H1 (cell line): ENCODE measurements around the gene CACNA1G. TPM values are rescaled to one million over a fixed set of nuclear protein-coding genes. Genes with fewer than 3 reads are reported as not detected.
A peak's percentile ranks its signal among the peaks of the same experiment; 100 is the strongest.

Experiments used
- CTCF ChIA-PET: fragments of 300-600 bp; sonication (Branson Sonifier 250); formaldehyde crosslinking; loops from one replicate; lab custom pipeline; 2021; ENCODE audit not compliant: partially characterized antibody; lab: Charles Lee
- POLR2A ChIA-PET: fragments of 300-600 bp; sonication (Branson Sonifier 250); formaldehyde crosslinking; loops from one replicate; lab custom pipeline; 2021; ENCODE audit warnings: inconsistent platforms; ENCODE audit not compliant: partially characterized antibody; lab: Charles Lee
- DNase-seq, 2 experiments: peaks; one replicate each; pipeline versions ENCODE4 v3.0.0 to v3.0.0-alpha.2; 2010 to 2022; ENCODE audit warnings: low spot score in 2 of 2, low read depth in 1 of 2, mixed read lengths in 1 of 2
- FAIRE-seq: peaks from 2 replicates; lab custom pipeline; 2011; peaks lifted over from hg19 to GRCh38; lab: Jason Lieb, UNC
- H2AFZ ChIP-seq: 2 replicates; pipeline ENCODE4 v1.8.1; 2012; ENCODE audit warnings: low read length, inconsistent platforms
- H2AK5ac ChIP-seq: 2 replicates; pipeline ENCODE4 v1.6.1; 2013; ENCODE audit warnings: low read depth, low read length
- H2BK120ac ChIP-seq: replicated peaks from 2 replicates; pipeline ENCODE3; 2013; ENCODE audit warnings: low read depth, low read length, inconsistent platforms
- H2BK12ac ChIP-seq: 2 replicates; pipeline ENCODE4 v1.6.1; 2013; ENCODE audit warnings: low read depth, low read length
- H2BK15ac ChIP-seq: 2 replicates; pipeline ENCODE4 v1.6.1; 2013; ENCODE audit warnings: low read length
- H2BK20ac ChIP-seq: 2 replicates; pipeline ENCODE4 v1.6.1; 2013; ENCODE audit warnings: low read length
- H2BK5ac ChIP-seq: 2 replicates; pipeline ENCODE4 v1.6.1; 2013; ENCODE audit warnings: low read depth, low read length
- H3K14ac ChIP-seq: 2 replicates; pipeline ENCODE4 v1.6.1; 2013; ENCODE audit warnings: inconsistent platforms; ENCODE audit not compliant: insufficient read length
- H3K18ac ChIP-seq: 2 replicates; pipeline ENCODE4 v1.6.1; 2013; ENCODE audit warnings: low read length; ENCODE audit errors: extremely low read depth
- H3K23ac ChIP-seq: 2 replicates; pipeline ENCODE4 v1.6.1; 2013; ENCODE audit warnings: inconsistent platforms; ENCODE audit not compliant: insufficient read length
- H3K23me2 ChIP-seq: 2 replicates; pipeline ENCODE4 v1.6.1; 2013; ENCODE audit warnings: low read depth, low read length
- H3K27ac ChIP-seq: 2 replicates; pipeline ENCODE4 v1.6.1; 2011; ENCODE audit warnings: low read depth, low read length, inconsistent platforms
- H3K27me3 ChIP-seq, 4 experiments: replicated peaks in 1 of 4; 1 replicate in 1 of 4; 2 replicates in 3 of 4; pipeline versions ENCODE4 v1.6.1 to v1.8.1; 2011 to 2013; ENCODE audit warnings: low read length in 3 of 4, mild to moderate bottlenecking in 3 of 4, inconsistent platforms in 2 of 4, mixed read lengths in 2 of 4, moderate library complexity in 1 of 4; ENCODE audit not compliant: control insufficient read depth in 3 of 4, insufficient read depth in 3 of 4; ENCODE audit errors: extremely low read depth in 1 of 4
- H3K36me3 ChIP-seq, 4 experiments: 2 replicates each; pipeline versions ENCODE4 v1.6.1 to v1.8.1; 2011 to 2013; ENCODE audit warnings: mild to moderate bottlenecking in 4 of 4, low read length in 3 of 4, moderate library complexity in 2 of 4, control low read depth in 1 of 4, inconsistent platforms in 1 of 4; ENCODE audit not compliant: insufficient read depth in 4 of 4, control insufficient read depth in 2 of 4
- H3K4ac ChIP-seq: replicated peaks from 2 replicates; pipeline ENCODE3; 2013; ENCODE audit warnings: low read length, low read depth, mixed read lengths, inconsistent platforms; ENCODE audit not compliant: insufficient read length
- H3K4me1 ChIP-seq, 4 experiments: replicated peaks in 1 of 4; 1 replicate in 1 of 4; 2 replicates in 3 of 4; pipeline versions ENCODE4 v1.6.1 to v1.8.1; 2011 to 2013; ENCODE audit warnings: low read length in 3 of 4, inconsistent platforms in 2 of 4, mixed read lengths in 1 of 4; ENCODE audit not compliant: insufficient read depth in 4 of 4, control insufficient read depth in 3 of 4
- H3K4me2 ChIP-seq, 2 experiments: 2 replicates each; pipeline versions ENCODE4 v1.6.1 to v1.8.1; 2011 to 2013; ENCODE audit warnings: low read depth in 2 of 2, low read length in 2 of 2, control low read depth in 1 of 2, inconsistent platforms in 1 of 2, mild to moderate bottlenecking in 1 of 2; ENCODE audit not compliant: insufficient read depth in 1 of 2
- H3K4me3 ChIP-seq, 4 experiments: fragments of 200-600, 300-600 bp in 1 of 4; sonication (generic), shearing (Covaris generic), sonication (Bioruptor Twin) in 1 of 4; 2 replicates each; pipeline versions ENCODE4 v1.5.1 to v1.8.1; 2011 to 2016; ENCODE audit warnings: low read length in 4 of 4, low read depth in 3 of 4, control low read depth in 2 of 4, inconsistent platforms in 2 of 4, mild to moderate bottlenecking in 2 of 4, mixed read lengths in 1 of 4, moderate library complexity in 1 of 4; ENCODE audit not compliant: insufficient read depth in 2 of 4; ENCODE audit errors: extremely low read depth in 1 of 4
- H3K56ac ChIP-seq: replicated peaks from 2 replicates; pipeline ENCODE3; 2013; ENCODE audit warnings: low read depth, mild to moderate bottlenecking, mixed read lengths, low read length, inconsistent platforms; ENCODE audit not compliant: insufficient read length
- H3K79me1 ChIP-seq: 2 replicates; pipeline ENCODE4 v1.6.1; 2013; ENCODE audit warnings: low read depth, low read length, control low read depth
- H3K79me2 ChIP-seq, 2 experiments: 2 replicates each; pipeline versions ENCODE4 v1.6.1 to v1.8.1; 2012 to 2013; ENCODE audit warnings: low read length in 2 of 2, mild to moderate bottlenecking in 2 of 2, inconsistent platforms in 1 of 2; ENCODE audit not compliant: insufficient read depth in 2 of 2, control insufficient read depth in 1 of 2
- H3K9ac ChIP-seq, 4 experiments: replicated peaks in 1 of 4; 1 replicate in 1 of 4; 2 replicates in 3 of 4; pipeline versions ENCODE4 v1.6.1 to v1.8.1; 2011 to 2013; ENCODE audit warnings: low read depth in 3 of 4, low read length in 3 of 4, control low read depth in 2 of 4, mild to moderate bottlenecking in 2 of 4, moderate library complexity in 2 of 4, inconsistent platforms in 1 of 4; ENCODE audit errors: extremely low read depth in 1 of 4
- H3K9me3 ChIP-seq, 2 experiments: 2 replicates each; pipeline versions ENCODE4 v1.6.1 to v1.8.1; 2012 to 2013; ENCODE audit warnings: mild to moderate bottlenecking in 2 of 2, moderate library complexity in 2 of 2, control low read depth in 1 of 2, inconsistent platforms in 1 of 2, low read depth in 1 of 2, low read length in 1 of 2, mixed read lengths in 1 of 2; ENCODE audit not compliant: insufficient read depth in 2 of 2
- H4K20me1 ChIP-seq, 2 experiments: replicated peaks in 1 of 2; 2 replicates each; pipeline versions ENCODE3 to v1.8.1; 2011 to 2013; ENCODE audit warnings: inconsistent platforms in 2 of 2, low read length in 2 of 2, mild to moderate bottlenecking in 1 of 2; ENCODE audit not compliant: insufficient read depth in 2 of 2, control insufficient read depth in 1 of 2
- H4K5ac ChIP-seq: 2 replicates; pipeline ENCODE4 v1.6.1; 2013; ENCODE audit warnings: low read length, low read depth, mixed read lengths, inconsistent platforms; ENCODE audit not compliant: insufficient read length
- H4K8ac ChIP-seq: 2 replicates; pipeline ENCODE4 v1.8.0; 2013; ENCODE audit warnings: mild to moderate bottlenecking, moderate library complexity, low read length, inconsistent platforms; ENCODE audit not compliant: insufficient read depth; ENCODE audit errors: extremely low read depth
- H4K91ac ChIP-seq: replicated peaks from 2 replicates; pipeline ENCODE3; 2013; ENCODE audit warnings: low read length, mixed read lengths, inconsistent platforms; ENCODE audit not compliant: insufficient read length
- CHD1 ChIP-seq: IDR thresholded peaks from 2 replicates; pipeline ENCODE4 v1.6.1; 2012; ENCODE audit warnings: low read depth, low read length, improper control_type of control experiment
- CHD2 ChIP-seq: IDR thresholded peaks from 2 replicates; pipeline ENCODE4 v1.6.1; 2012; ENCODE audit warnings: low read length, improper control_type of control experiment
- EZH2 ChIP-seq: fragments of 200-600 bp; sonication (generic); IDR thresholded peaks from 2 replicates; pipeline ENCODE4 v1.7.1; 2012; ENCODE audit warnings: low read depth, mild to moderate bottlenecking, moderate library complexity, low read length, inconsistent platforms; ENCODE audit not compliant: severe bottlenecking
- POU5F1 ChIP-seq: IDR thresholded peaks from 2 replicates; pipeline ENCODE4 v1.6.1; 2011; ENCODE audit warnings: low read depth, mild to moderate bottlenecking, low read length, moderate library complexity
- RNF2 ChIP-seq: fragments of 200-900, 300-1000 bp; sonication (generic); IDR thresholded peaks from 2 replicates; pipeline ENCODE4 v1.7.1; 2016; ENCODE audit warnings: borderline replicate concordance, low read depth, mild to moderate bottlenecking, antibody characterized with exemption, low read length; ENCODE audit not compliant: poor library complexity, severe bottlenecking; ENCODE audit errors: missing control alignments
- SP2 ChIP-seq: IDR thresholded peaks from 2 replicates; pipeline ENCODE4 v1.6.1; 2012; ENCODE audit warnings: mild to moderate bottlenecking, low read length, inconsistent platforms
- TAF1 ChIP-seq: IDR thresholded peaks from 2 replicates; pipeline ENCODE4 v1.6.1; 2011; ENCODE audit warnings: mild to moderate bottlenecking, low read depth, low read length
- WGBS, 2 experiments: shearing (Covaris generic) in 1 of 2; methylation state at CpG; one replicate each; pipeline versions ENCODE4 v1.1.6 to v1.1.7; 2013 to 2015; ENCODE audit warnings: low lambda C conversion rate in 2 of 2, mixed read lengths in 2 of 2, inconsistent platforms in 1 of 2, low coverage in 1 of 2, missing lambda C conversion rate in 1 of 2; ENCODE audit not compliant: insufficient replicate concordance in 2 of 2, insufficient coverage in 1 of 2, insufficient read length in 1 of 2; ENCODE audit errors: extremely low coverage in 1 of 2, missing lambda C conversion rate in 1 of 2; 5-methylcytosine and 5-hydroxymethylcytosine counted together
- polyA plus RNA-seq, 7 experiments: library from polyadenylated mRNA; depleted of rRNA in 3 of 7; stranded (reverse) in 5 of 7; unstranded in 2 of 7; fragments of >200 nt in 5 of 7; fragments of 200-250 nt in 2 of 7; gene quantifications; 1 replicate in 5 of 7; 2 replicates in 1 of 7; 4 replicates in 1 of 7; pipeline versions ENCODE4 v1.2.1 to v1.2.3, GENCODE V29; 2011 to 2013; ENCODE audit warnings: missing spikeins in 2 of 7, mixed read lengths in 2 of 7
- total RNA-seq: library from RNA; stranded (reverse); fragmentation: NEBNext Ultra II Directional; extraction: Animal tissue kit (Norgen Biotek cat#: 25700); gene quantifications from 2 replicates; pipeline ENCODE4 v1.2.1, GENCODE V29; 2021

Gene CACNA1G
- total and polyA plus RNA-seq, 2 of the 8 experiments (the other 6 are each of a cell fraction or from before 2014, with no cell fraction given), result 2.9 to 4.9 TPM

GRCh38 chr17:50547736-50548083, 12.8 kb upstream of the CACNA1G start:
- H4K5ac ChIP-seq, result no peak overlapping the region
- DNase-seq (no peak), FAIRE-seq (no peak)
- H2BK20ac ChIP-seq, result no peak overlapping the region
- peak overlapping the region; percentile 46 to 75 for H3K4me2 ChIP-seq
- ChIA-PET CTCF (interaction anchor here (0.6 to 12.4 kb wide), 11 partner anchors 9 to 957 kb away, joined by 3 to 404 read pairs (median 4); no protein-coding TSS in a partner anchor), POLR2A (interaction anchor here (1.0 to 2.1 kb wide), 5 partner anchors 10 to 78 kb away, joined by 3 to 10 read pairs (median 5); partner anchors contain the start of genes CACNA1G and EPN3)
- H2BK120ac ChIP-seq, result no peak overlapping the region
- no peak overlapping the region for H3K4ac ChIP-seq
- H3K79me2 ChIP-seq, result no peaks in the 10 kb centered on the region
- 0 out of 2 replicates have a peak overlapping the region, but pooled peaks have one; percentile 47 for H2BK5ac ChIP-seq
- H3K18ac ChIP-seq, result 0 out of 2 replicates have a peak overlapping the region, but pooled peaks have one; percentile 95
- H4K8ac ChIP-seq, result no peak overlapping the region; the same call in 1 of the 2 replicates
- H3K14ac ChIP-seq, result no peak overlapping the region
- H3K56ac ChIP-seq, result no peak overlapping the region
- no peaks in the 10 kb centered on the region for H3K27me3 ChIP-seq
- TF ChIP-seq SP2, result no peak
- TF ChIP-seq RNF2, result no peak
- TF ChIP-seq CHD2, result no peak
- no peak for TF ChIP-seq CHD1
- TF ChIP-seq EZH2, result no peak
- no peak for TF ChIP-seq TAF1
- TF ChIP-seq POU5F1, result no peak
- no peaks in the 10 kb centered on the region for H4K20me1 ChIP-seq
- H3K36me3 ChIP-seq, result no peaks in the 10 kb centered on the region
- no peak overlapping the region for H2BK15ac ChIP-seq
- H3K9ac ChIP-seq, result peak overlapping the region in 1 of 4 experiments; percentile 36; a peak in 2 of 7 replicates
- H3K23ac ChIP-seq, result no peak overlapping the region
- no peak overlapping the region for H2AFZ ChIP-seq
- no peak overlapping the region for H3K27ac ChIP-seq
- H3K9me3 ChIP-seq, result no peaks in the 10 kb centered on the region
- H4K91ac ChIP-seq, result no peak overlapping the region
- H3K4me3 ChIP-seq, result peak overlapping the region in 3 of 4 experiments; percentile 53 to 67 (median 61); a peak in 6 of 8 replicates
- H2BK12ac ChIP-seq, result peak overlapping the region; percentile 50; the same call in 1 of the 2 replicates
- WGBS, 2 experiments, result 77% methylated on average over 5 of the region's 5 CpGs; no CpG with 5 or more reads in 1 of the 2 experiments
- no peaks in the 10 kb centered on the region for H3K23me2 ChIP-seq
- no peaks in the 10 kb centered on the region for H3K79me1 ChIP-seq
- peaks cover 6 to 15% (median 9%) of the 10 kb centered on the region in 4 experiments for H3K4me1 ChIP-seq
- H2AK5ac ChIP-seq, result no peak overlapping the region
